Mucosa of descending colon (tissue), 3 donors: Measurements from ENCODE around the gene CCDC144A. TPM values are rescaled to one million over a fixed set of nuclear protein-coding genes. Genes with fewer than 3 reads are reported as not detected.
A peak's percentile ranks its signal among the peaks of the same experiment; 100 is the strongest.
"Not testable (repeated sequence)": the region's sequence is repeated elsewhere in the genome, so short reads cannot be mapped to it uniquely, and the experiment has no call there.

ENCODE experiments used
- ATAC-seq: fragments of 200-7000 bp; cut with Tn5 transposase; one replicate; pipeline ENCODE4 v1.9.1; 2020; ENCODE audit warnings: mild to moderate bottlenecking, moderate library complexity
- DNase-seq, 3 donors: peaks; one replicate each; pipeline ENCODE4 v3.0.0-alpha.2; 2020
- H3K36me3 ChIP-seq: fragments of 200-600 bp; one replicate; pipeline ENCODE4 v1.8.0; 2021; ENCODE audit warnings: low read depth, mild to moderate bottlenecking
- H3K4me1 ChIP-seq: fragments of 200-600 bp; one replicate; pipeline ENCODE4 v1.8.0; 2021; ENCODE audit warnings: low read depth, mild to moderate bottlenecking
- H3K4me3 ChIP-seq: fragments of 200-600 bp; one replicate; pipeline ENCODE4 v1.8.0; 2021; ENCODE audit warnings: mild to moderate bottlenecking
- H3K9me3 ChIP-seq: fragments of 200-600 bp; one replicate; pipeline ENCODE4 v1.8.0; 2021; ENCODE audit warnings: mild to moderate bottlenecking
- CTCF ChIP-seq: fragments of 200-600 bp; IDR thresholded peaks from one replicate; pipeline ENCODE4 v1.8.0; 2022; ENCODE audit warnings: antibody characterized with exemption, mild to moderate bottlenecking
- intact Hi-C, 2 donors: fragments of 100-400 bp; cut with DNase I in 1 of 2; cut with micrococcal nuclease in 1 of 2; formaldehyde crosslinking; loops; one replicate each; pipeline versions ENCODE4 v1.11.0 to v1.11.1; 2022; cut with DNase I, micrococcal nuclease
- total RNA-seq, 3 donors: library from RNA; stranded (reverse); fragmentation: NEBNext Ultra II Directional in 2 of 3; extraction: Animal tissue kit (Norgen Biotek cat#: 25700) in 2 of 3; gene quantifications; one replicate each; pipeline versions ENCODE4 v1.2.1 to v1.2.4, GENCODE V29; 2021 to 2023
- donor health status: DM: no; HTN: no; CAD: no; lungs with moderate emphysema.
- donor health status: DM: no; HTN: no; CAD: no.
- donor health status: DM: no; HTN: yes; CAD: no.

The CCDC144A gene
- total RNA-seq, 3 donors from 2014 or later: 0.53 to 9.9 (median 5.1) TPM

DNA sequence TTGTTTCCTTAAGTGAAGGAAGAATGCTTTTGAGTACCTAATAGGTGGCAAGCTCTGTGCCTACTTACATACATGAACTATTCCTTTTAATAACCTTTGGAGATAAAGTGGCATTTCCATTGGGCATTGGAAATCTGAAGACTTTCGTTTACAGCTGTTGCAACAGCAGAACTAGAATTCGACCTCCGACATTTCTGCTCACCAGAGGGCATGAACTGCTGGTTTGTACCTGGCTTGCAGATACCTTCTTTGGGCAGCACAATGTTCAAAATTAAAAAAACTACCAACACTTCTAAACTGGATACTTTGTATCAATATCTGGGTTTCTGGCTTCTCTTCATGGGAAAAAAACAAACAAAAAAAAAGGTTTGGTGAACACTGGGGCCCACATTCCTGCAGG lies 99.6 kb downstream of the CCDC144A start:
- intact Hi-C loops, H3K4me3 ChIP-seq, DNase-seq, H3K9me3 ChIP-seq, H3K36me3 ChIP-seq, ATAC-seq, H3K4me1 ChIP-seq: not testable (repeated sequence)

DNA sequence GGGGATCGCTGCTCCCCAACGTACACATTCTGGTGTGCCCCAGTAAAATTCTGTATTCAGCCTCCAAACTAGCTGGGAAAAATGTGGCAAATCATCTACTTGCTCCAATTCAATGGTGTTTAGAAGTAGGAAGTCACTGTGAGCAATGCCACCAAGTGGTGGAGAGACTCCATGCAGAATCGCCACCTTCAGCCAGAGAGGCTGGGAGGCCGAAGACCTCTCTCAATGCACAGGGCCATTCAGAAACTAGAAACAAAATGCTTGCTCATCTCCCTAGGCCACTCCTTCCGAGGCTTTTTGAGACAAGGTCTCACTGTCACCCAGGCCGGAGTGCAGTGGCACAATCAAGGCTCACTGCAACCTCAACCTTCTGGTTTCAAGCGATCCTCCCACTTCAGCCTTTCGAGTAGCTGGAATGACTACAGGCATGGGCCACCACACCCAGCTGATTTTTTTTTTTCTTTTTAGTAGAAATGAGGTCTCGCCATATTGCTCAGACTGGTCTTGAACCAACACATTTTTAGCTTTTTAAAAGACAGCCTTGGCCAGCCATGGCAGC lies 100.4 kb downstream of the CCDC144A start:
- H3K4me3 ChIP-seq, H3K4me1 ChIP-seq, H3K36me3 ChIP-seq, DNase-seq, intact Hi-C loops, H3K9me3 ChIP-seq: not testable (repeated sequence)
- peak; percentile 83 for ATAC-seq

- intact Hi-C loops, H3K4me3 ChIP-seq, H3K36me3 ChIP-seq, H3K9me3 ChIP-seq, H3K4me1 ChIP-seq: not testable (repeated sequence)
- DNase-seq: peak in 1 of 3 donors; percentile 25
- peak; percentile 46 for ATAC-seq
Observed at GRCh38 chr17:16794215-16794614, 104.2 kb downstream of the CCDC144A start.

DNA sequence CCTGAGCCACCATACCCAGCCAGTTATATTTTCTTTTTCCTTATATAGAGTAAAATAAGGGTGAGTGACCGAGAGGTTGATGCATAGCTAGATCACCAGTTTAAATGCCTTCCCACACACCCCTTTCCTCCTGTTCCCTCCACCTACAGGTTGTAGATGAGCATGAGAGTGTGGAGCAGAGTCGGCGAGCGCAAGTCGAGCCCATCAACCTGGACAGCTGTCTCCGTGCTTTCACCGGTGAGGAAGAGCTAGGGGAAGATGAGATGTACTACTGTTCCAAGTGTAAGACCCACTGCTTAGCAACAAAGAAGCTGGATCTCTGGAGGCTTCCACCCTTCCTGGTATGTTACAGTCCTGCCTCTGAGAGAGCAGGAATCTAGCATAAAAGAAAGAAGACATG lies 105.9 kb downstream of the CCDC144A start:
- ATAC-seq, intact Hi-C loops, H3K4me1 ChIP-seq, H3K4me3 ChIP-seq, H3K9me3 ChIP-seq, DNase-seq, H3K36me3 ChIP-seq: not testable (repeated sequence)

- ATAC-seq, intact Hi-C loops, H3K36me3 ChIP-seq, H3K4me3 ChIP-seq, H3K9me3 ChIP-seq, H3K4me1 ChIP-seq, DNase-seq: not testable (repeated sequence)
Observed at GRCh38 chr17:16804851-16805250, 114.8 kb downstream of the CCDC144A start.

DNA sequence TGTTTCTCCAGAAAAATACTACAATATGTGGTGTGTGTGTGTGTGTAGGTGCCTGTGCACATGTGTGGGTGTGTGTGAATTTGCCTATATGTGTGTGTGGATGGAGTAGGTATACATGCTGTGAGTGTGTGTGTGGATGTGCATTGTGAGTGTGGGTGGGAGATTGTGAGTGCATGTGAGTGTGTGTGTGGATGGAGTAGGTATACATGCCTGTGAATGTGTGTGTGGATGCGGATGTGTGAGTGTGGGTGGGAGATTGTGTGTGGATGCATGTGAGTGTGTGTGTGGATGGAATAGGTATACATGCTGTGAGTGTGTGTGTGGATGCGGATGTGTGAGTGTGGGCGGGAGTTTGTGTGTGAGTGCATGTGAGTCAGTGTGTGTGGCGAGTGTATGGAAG lies 116.6 kb downstream of the CCDC144A start:
- intact Hi-C loops: not testable (repeated sequence)

DNA sequence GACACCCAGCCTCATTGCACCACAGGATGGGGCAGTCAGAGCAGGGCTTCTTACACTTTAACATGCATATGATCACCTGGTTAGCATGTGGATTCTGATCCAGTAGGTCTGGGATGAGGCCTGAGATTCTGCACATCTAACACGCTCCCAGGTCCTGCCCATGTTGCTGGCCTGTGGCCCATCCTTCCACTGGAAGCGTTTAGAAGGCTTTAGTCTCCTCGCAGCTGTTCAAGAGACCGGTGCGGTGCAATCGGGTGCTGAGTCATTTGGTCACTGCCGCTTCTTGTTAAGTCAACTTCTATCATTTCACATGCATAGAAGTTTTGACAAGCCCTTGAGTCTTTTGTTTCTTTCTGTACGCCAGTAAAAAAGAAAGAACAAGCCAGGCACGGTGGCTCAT lies 117.6 kb downstream of the CCDC144A start:
- ATAC-seq, DNase-seq, H3K4me1 ChIP-seq, H3K9me3 ChIP-seq, intact Hi-C loops, H3K4me3 ChIP-seq, H3K36me3 ChIP-seq: not testable (repeated sequence)

More for the DNA sequence above, 116.6 kb downstream of the CCDC144A start:
- H3K9me3 ChIP-seq, H3K36me3 ChIP-seq, H3K4me1 ChIP-seq, H3K4me3 ChIP-seq, ATAC-seq, DNase-seq: not testable (repeated sequence)

DNA sequence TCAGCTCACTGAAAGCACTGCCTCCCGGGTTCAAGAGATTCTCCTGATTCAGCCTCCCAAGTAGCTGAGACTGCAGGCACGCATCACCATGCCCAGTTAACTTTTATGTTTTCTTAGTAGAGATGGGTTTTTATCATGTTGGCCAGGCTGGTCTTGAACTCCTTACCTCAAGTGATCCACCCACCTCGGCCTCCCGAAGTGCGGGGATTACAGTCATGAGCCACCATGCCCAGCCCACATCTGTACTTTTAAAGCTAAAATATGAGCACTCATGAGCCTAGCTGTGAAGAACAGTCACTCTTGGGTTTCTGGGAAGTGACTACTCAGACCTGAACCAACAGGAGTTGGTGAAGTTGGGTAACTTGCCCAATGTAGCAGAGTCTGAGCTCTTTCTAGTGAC lies 120.2 kb downstream of the CCDC144A start:
- H3K36me3 ChIP-seq, DNase-seq, H3K4me1 ChIP-seq, H3K9me3 ChIP-seq, intact Hi-C loops, H3K4me3 ChIP-seq, ATAC-seq: not testable (repeated sequence)

DNA sequence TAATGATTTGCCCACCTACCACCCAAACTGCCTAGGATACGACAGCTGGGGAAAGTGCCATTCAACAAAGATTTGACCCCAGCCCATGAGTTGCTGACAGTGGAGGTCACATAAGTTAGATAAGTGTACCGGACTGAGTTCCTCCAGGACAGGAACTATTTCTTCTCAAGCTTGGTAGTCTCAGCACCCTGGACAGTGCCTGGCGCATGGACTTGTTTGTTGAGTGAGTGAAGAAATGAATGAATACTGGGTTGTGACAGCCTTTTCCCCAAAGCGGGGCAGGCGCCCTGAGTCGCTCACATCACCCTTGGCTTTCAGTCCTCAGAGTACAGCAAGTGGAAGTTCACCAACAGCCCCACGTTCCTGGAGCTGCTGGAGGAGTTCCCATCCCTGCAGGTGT lies 122.1 kb downstream of the CCDC144A start:
- H3K36me3 ChIP-seq, H3K4me1 ChIP-seq, H3K9me3 ChIP-seq, H3K4me3 ChIP-seq, intact Hi-C loops, ATAC-seq: not testable (repeated sequence)
- peak in 1 of 3 donors; percentile 55 for DNase-seq

GRCh38 chr17:16814439-16814838 lies 124.4 kb downstream of the CCDC144A start:
- Histone ChIP-seq H3K4me1 (no peaks in the 10 kb centered on the region), H3K36me3 (no peaks in the 10 kb centered on the region), H3K9me3 (no peaks in the 10 kb centered on the region), H3K4me3 (no peak overlapping the region)
- no peak for ATAC-seq
- DNase-seq: no peak
- no peak for TF ChIP-seq CTCF
- intact Hi-C loops: no loop called here
